ENCODE data around the gene PLSCR1.
A peak's percentile ranks its signal among the peaks of the same experiment; 100 is the strongest.

Gene PLSCR1

DNA sequence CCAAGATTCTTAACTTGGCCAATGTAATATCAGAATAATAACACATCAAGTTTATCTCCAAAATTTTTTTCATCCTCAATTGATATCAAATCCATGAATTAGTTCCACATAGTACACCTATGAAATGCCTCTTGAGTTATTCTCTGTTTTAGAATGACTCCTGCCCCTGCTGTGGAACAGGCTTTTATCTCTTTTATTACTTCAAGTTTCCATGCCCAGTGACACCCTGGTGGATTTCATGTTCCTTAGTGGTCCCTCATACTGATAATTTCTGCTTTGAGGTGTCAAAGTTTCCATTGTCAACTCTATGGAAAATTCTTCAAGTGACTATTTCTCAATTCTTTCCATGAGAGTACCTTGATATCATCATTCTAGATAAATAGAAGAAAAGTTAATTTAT is 24.6 kb downstream of the PLSCR1 start:
- TF ChIP-seq CTCF (conservative IDR thresholded peaks at IDR 0.05; ENCODE audit: low read depth, low read length): no peak
- no peak for DNase-seq (ENCODE audit: low read depth)

GRCh38 chr3:146517684-146518435 is 26.5 kb downstream of the PLSCR1 start:
- peak; percentile 43 for DNase-seq (ENCODE audit: low read depth)
- no peak overlapping the region for H3K4me3 ChIP-seq (ENCODE audit: low read length)
- TF ChIP-seq CTCF (conservative IDR thresholded peaks at IDR 0.05; ENCODE audit: low read depth, low read length): no peak

More for the DNA sequence above, 24.6 kb downstream of the PLSCR1 start:
- no peak overlapping the region for H3K4me3 ChIP-seq (ENCODE audit: low read length)

GRCh38 chr3:146513386-146514051 is 30.9 kb downstream of the PLSCR1 start:
- DNase-seq (ENCODE audit: low read depth): no peak
- no peak overlapping the region for H3K4me3 ChIP-seq (ENCODE audit: low read length)

GRCh38 chr3:146511402-146512134 is 32.8 kb downstream of the PLSCR1 start:
- no peak overlapping the region for H3K4me3 ChIP-seq (ENCODE audit: low read length)
- no peak for DNase-seq (ENCODE audit: low read depth)
- TF ChIP-seq CTCF (conservative IDR thresholded peaks at IDR 0.05; ENCODE audit: low read depth, low read length): no peak

More at GRCh38 chr3:146513386-146514051, 30.9 kb downstream of the PLSCR1 start:
- no peak for TF ChIP-seq CTCF (conservative IDR thresholded peaks at IDR 0.05; ENCODE audit: low read depth, low read length)

DNA sequence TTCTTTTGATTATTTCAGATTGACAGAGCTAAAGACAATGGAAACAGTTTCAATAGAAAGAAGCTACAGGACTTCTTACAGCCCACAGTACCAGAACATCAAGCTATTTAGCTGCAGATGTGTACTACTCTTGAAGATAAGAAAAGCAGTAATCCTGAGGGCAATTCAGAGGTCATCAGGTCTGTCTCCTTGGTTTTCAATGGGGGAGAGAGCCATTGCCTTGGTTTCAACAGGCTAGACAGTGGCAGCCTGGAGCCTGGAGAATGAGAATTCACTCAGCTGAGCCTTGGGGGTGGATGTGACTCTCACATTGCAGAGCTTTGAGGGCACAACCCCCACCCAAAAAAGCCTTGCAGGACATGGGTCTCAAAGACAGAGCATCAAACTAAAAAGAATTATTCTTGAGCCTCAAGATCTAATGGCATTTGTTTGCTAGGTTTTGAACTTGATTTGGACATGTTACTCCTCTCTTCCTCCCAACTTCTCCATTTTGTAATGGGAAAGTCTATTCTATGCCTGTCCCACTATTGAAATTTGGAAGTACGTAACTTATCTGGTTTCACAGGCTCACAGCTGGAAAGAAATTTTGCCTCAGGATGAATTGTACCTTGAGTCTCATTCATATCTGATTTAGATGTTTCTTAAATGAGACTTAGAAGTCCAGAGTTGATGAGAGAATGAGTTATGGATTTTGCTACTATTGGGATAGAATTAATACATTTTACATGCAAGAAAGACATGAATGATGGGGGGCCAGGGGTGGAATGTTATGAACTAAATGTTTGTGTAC is 36.9 kb downstream of the PLSCR1 start:
- no peak for DNase-seq (ENCODE audit: low read depth)
- no peak overlapping the region for H3K4me3 ChIP-seq (ENCODE audit: low read length)
- no peak for TF ChIP-seq CTCF (conservative IDR thresholded peaks at IDR 0.05; ENCODE audit: low read depth, low read length)

GRCh38 chr3:146505516-146505915 is 38.9 kb downstream of the PLSCR1 start:
- H3K4me3 ChIP-seq (ENCODE audit: low read length): no peak overlapping the region
- no peak for DNase-seq (ENCODE audit: low read depth)
- TF ChIP-seq CTCF (conservative IDR thresholded peaks at IDR 0.05; ENCODE audit: low read depth, low read length): no peak

Measured in retinal pigment epithelial cell (primary cell).